Epithelial cell of proximal tubule (primary cell): ENCODE results near the gene CDCA8. TPM values are rescaled to one million over a fixed set of nuclear protein-coding genes. Genes with fewer than 3 reads are reported as not detected.

Source experiments
- DNase-seq: peaks from one replicate; pipeline ENCODE4 v3.0.0-alpha.2; 2011; ENCODE audit warnings: low read depth
- H3K4me3 ChIP-seq: 2 replicates; pipeline ENCODE4 v1.5.1; 2011; ENCODE audit warnings: low read depth, mild to moderate bottlenecking, low read length
- total RNA-seq: library from RNA; depleted of rRNA; stranded (reverse); fragments of >200 nt; gene quantifications from 2 replicates; pipeline ENCODE4 v1.2.3, GENCODE V29; 2015
- TF ChIP-seq, protein P1 (sequence below): conservative IDR thresholded peaks from 2 replicates; pipeline ENCODE4 v1.5.1; 2012; ENCODE audit warnings: low read depth, mild to moderate bottlenecking, low read length

The CDCA8 gene
- total RNA-seq, 1 donor from 2014 or later, result 42.2 TPM

DNA sequence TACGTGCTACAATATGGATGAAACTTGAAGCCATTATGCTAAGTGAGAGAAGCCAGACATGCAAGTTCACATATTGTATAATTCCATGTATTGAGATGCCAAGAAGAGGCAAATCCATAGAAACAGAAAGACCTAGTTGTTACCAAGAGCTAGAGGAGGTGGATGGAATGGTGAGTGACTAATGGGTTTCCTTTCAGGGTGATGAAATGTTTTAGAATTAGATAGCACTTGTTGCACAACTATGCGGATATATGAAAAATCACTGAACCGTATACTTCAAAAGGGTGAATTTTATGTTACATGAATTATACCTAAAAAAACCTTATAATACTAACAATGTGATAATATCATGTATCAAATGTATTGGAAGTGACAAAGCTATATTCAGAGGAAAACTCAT, 54.5 kb downstream of the CDCA8 start:
- TF ChIP-seq, protein P1, sequence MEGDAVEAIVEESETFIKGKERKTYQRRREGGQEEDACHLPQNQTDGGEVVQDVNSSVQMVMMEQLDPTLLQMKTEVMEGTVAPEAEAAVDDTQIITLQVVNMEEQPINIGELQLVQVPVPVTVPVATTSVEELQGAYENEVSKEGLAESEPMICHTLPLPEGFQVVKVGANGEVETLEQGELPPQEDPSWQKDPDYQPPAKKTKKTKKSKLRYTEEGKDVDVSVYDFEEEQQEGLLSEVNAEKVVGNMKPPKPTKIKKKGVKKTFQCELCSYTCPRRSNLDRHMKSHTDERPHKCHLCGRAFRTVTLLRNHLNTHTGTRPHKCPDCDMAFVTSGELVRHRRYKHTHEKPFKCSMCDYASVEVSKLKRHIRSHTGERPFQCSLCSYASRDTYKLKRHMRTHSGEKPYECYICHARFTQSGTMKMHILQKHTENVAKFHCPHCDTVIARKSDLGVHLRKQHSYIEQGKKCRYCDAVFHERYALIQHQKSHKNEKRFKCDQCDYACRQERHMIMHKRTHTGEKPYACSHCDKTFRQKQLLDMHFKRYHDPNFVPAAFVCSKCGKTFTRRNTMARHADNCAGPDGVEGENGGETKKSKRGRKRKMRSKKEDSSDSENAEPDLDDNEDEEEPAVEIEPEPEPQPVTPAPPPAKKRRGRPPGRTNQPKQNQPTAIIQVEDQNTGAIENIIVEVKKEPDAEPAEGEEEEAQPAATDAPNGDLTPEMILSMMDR, result no peak
- no peak for DNase-seq
- no peak overlapping the region for H3K4me3 ChIP-seq

DNA sequence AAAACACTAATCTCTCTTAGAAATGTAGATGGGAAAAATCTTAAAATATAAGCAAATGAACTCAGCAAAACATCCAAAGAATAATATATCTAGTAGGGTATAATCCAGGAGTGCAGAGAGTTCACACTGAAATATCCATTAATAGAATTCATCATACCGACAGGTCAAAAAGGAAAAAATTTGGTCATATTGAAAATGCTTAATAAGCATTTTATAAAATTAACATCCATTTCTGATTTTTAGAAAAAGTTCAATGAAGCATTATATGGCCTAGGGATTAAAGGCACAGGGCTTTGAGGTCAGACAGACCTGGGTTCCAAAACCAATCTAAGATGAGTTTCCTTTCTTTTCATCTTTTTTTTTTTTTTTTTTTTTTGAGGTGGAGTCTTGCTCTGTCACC, 56.2 kb downstream of the CDCA8 start:
- TF ChIP-seq, protein P1, result no peak

DNA sequence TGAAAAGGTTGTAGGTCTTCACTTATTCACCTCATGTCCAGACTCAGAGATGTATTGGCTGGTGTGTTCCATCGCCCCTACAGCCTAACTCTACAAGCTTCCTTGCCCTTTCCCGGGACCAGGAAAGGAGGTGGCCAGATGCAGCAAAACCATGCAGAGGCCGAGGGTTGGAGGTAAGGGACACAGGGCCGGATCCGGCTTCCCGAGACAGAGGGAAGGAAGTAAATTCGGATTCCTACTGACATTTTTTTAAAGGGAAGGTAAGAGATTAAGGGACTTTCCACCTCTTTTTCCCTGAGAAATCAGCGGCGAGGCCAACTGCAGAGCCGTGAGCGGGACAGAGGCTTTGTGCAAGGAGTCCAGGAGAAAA, 59.9 kb downstream of the CDCA8 start:
- DNase-seq, result no peak
- H3K4me3 ChIP-seq, result no peak overlapping the region
- TF ChIP-seq, protein P1, result no peak

More for the DNA sequence above, 56.2 kb downstream of the CDCA8 start:
- DNase-seq, result no peak
- H3K4me3 ChIP-seq, result no peak overlapping the region

DNA sequence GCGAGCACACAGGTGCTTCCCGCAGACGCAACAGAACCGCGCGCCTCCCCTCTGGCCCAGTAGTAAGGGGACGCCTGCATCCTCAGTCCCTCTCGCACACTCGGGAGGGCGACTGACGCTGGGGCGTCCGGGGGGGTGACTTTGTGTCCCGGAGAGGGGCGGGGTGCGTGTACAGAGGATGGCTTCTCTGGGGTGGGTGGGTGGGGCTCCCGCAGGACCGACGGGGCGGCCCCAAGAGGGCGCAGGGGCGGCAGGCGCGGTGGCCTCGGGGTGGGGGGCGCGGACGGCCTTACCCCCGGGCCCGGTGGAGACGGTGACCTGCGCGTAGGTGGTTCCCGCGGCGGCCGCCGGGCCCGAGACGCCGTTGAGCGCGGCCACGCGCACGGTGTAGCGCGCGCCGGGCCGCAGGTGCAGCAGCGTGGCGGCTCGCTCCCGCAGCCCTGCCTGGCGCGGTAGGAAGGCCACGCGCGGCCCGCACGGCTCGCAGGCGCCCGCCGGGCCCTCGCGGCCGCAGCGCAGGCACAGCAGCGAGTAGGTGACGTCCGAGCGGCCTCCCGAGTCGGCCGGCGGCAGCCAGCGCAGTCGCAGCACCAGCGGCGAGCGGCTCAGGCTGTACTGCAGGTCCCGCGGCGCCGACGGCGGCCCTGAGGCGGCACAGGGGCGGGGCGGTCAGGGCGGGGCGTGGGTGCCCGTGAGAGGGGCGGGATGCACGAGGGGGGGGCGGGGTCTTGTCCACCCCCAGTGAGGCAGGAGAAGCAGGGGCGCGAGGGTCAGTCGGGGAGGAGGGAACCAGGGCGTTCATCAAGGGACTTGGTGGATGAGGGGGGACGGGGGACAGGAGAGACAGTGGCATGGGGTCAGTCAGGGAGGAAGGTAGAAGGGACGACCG, 60.5 kb downstream of the CDCA8 start:
- TF ChIP-seq, protein P1, result no peak
- no peak overlapping the region for H3K4me3 ChIP-seq
- no peak for DNase-seq

DNA sequence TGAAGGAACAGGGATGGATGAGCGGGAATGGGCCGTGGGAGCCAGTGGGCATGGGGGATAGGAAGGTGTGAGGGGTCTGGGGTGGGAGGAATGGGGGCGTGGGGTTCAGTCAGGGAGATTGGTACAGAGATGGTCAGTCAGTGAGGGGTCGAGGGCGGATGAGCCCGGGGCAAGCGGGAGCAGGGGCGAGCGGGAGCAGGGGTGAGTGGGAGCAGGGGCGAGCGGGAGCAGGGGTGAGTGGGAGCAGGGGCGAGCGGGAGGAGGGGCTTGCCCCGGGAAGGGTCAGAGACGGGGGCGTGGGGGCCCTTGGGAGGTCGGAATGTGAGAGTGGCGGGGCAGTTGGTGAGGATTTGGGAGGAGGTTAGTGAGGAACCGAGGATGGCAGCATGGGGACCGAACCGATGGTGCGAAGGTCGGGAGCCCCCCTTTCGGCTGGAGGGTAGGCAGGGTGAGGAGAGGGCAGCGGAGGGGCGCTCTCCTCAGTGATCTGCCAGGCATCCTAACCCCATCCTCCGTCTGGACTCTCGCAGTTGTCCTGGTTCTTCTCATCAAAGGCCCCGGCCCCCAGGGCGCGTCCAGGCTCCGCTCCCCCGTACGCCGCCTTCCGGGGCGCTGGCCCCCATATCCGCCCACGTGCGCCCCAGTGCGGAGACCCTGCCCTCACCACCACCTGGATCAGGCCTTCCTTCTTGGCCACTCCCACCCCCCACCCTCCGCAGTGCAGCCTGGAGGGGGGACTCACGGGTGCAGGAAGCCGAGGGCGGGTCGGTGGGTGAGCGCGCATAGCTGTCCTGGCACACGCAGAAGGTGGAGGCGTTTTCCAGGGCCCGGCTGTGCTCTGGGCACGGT, 61.4 kb downstream of the CDCA8 start:
- no peak for DNase-seq
- no peak overlapping the region for H3K4me3 ChIP-seq
- TF ChIP-seq, protein P1, result no peak

DNA sequence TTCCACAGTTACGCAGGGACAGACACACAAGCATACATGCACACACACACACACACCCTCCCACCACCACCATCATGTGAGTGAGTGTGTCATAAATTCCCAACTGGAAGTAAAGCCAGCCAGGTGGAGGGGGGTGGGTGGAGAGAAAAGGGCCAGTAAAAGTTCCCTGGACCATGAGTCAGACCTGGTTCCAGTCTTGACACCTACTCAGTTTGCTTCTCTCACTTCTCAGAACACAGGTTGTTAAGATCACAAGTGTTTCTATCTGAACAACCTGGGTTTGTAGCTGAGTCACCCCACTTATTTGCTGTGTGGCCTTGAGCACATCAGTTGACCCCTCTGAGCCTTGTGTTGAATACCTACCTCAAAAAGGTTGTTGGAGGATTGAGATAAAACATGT, 63.0 kb downstream of the CDCA8 start:
- TF ChIP-seq, protein P1, result no peak
- H3K4me3 ChIP-seq, result no peak overlapping the region
- peak; percentile 13 for DNase-seq
